NCI-H526 (cell line): ENCODE results near the gene SRGAP3.
A peak's percentile ranks its signal among the peaks of the same experiment; 100 is the strongest.

Source experiments
- DNase-seq, 2 experiments: peaks; one replicate each; lab custom pipeline; 2025; lab: John Stamatoyannopoulos, UW

Gene SRGAP3

DNA sequence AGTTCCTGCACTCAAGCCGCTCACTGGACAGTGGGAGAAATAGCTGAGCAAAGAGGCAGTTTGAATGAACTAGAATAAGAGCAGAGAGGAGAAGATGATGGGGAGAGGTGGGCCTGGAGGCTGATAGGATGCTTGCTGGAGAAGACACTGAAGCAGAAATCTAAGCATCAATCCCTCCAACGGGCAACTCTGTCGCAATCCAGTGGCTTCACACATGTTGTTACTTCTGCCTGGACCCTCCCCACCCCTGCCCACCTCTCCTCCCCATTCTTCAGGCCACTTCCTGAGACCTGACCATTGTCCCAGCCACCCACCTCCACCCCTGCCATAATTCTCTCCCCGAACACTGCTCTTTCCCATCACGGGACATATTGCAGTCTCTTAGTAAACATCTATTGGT is 76.0 kb downstream of the SRGAP3 start:
- DNase-seq: no peak

DNA sequence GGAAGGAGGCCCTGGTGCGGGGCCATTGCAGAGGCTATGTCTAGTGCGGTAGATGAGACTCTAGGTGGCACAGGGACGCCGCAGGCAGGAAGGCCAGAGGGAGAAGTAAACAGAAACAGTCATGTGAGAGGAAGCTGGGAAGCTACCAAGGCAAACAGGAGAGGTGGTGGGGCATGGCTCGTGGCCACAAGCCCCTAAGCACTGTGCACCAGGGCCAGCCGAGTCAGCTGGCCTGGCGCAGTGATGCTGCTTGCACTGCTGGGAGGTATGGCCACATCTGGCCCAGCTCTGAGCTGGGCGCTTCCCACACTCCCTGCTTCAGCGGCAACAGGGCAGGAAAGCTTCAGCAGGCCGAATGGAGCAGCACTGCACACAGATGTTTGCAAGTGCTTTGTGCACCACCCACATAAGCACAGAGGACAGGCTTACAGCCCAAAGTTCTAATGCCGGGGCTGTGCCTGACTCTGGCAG is 76.6 kb downstream of the SRGAP3 start:
- no peak for DNase-seq

- DNase-seq: no peak
Measured at GRCh38 chr3:9170851-9171160, 78.6 kb downstream of the SRGAP3 start.

DNA sequence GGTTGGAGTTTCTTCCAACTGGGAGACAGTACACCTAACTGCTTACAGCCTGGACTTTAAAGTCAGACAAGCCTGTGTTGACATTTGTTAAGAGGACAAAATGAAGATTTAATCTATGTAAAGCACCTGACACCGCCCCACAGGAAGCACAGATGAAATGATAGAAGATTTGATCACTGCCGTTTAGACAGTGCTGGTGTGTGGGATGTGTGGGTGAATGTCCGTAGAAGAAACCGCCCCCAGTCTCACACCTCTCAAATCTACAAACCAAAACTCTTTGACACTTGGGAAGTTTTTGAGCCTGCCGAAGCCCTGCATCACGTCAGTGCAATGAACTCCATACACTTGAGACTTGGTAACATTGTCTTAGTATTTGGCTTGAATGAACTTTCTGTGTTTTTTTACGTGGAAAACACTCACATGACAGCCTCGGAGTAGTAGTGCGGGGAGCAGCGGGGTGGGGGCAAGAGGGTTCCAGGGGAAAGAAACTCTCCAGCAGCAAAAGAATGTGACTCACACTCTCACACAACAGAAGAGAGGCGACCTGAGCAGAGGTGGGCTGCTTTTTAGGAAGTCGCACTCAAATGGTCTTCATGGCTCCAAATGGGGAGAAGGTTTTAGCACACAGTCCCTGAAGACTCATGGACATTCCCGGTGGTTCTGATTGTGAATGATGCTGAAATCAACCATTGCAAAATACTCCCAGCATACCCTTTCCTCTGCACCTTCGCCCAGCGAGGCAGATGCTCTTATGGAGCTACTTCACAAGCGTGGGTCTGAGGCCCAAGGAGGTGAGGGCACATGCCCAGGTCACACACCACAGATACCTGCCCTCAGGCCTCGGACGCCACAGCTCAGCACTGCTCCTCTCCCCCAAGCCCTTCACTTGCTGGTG is 79.2 kb downstream of the SRGAP3 start:
- peak in 1 of 2 experiments; percentile 39 for DNase-seq

GRCh38 chr3:9169326-9169725 is 80.1 kb downstream of the SRGAP3 start:
- no peak for DNase-seq

GRCh38 chr3:9168241-9168741 is 81.2 kb downstream of the SRGAP3 start:
- no peak for DNase-seq

DNA sequence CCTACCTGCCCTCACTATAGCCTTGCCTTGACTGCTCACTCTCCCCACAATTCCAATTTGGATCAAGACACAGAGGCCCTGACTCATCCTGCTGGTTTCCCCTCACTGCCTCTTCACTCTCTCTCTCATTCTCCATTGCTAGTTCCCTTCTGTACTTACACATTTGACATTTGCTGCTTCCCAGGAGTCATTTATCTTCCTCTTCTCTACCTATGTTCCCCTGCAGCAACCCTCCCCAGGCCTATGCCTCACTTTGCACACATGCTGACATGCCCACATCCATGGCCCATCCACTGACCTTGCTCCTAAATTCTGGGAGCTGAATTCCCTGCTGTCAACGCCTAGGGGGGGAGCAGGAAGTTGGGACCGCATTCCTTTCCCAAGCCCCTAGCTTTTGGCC is 82.2 kb downstream of the SRGAP3 start:
- no peak for DNase-seq

DNA sequence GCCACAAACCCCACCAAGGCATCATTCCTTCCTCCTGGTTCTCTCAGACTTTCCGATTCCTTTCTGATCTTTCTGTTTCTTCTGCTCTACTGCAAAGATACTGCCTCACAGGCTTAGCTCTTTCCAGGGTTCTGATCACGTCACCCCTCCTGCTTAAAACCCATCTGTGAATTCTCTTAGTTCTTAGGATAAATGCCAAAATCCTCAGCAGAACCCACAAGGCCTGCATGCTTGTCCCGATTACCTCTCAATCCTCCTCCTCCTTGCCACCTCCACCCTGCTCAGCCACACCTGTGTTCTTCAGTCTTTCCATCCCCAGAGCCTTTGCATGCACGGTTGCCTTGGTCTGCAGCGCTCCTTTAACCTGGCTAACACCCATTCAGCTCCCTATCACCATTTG is 84.0 kb downstream of the SRGAP3 start:
- no peak for DNase-seq

GRCh38 chr3:9163289-9163688 is 86.2 kb downstream of the SRGAP3 start:
- no peak for DNase-seq

GRCh38 chr3:9161811-9162210 is 87.6 kb downstream of the SRGAP3 start:
- DNase-seq: no peak

DNA sequence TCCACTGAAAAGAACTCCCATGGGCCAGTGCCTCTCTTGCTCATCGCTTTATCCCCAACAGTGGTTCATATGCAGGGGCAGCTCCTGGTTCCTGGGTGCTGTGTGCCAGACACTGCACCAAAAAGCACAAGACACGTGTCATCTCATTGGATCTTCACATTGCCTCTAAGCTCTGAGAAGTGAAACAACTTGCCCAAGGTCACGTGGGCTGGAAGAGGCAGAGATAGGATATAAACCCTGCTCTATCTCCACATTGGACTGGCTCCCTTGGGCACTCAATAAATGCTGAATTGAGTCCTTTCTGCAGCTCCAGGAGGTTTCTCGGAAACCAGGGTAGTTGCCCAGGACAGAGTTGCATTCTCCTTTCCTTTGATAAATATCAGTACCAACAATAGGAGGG is 88.1 kb downstream of the SRGAP3 start:
- DNase-seq: no peak

- DNase-seq: no peak
Measured at GRCh38 chr3:9158865-9159630, 90.4 kb downstream of the SRGAP3 start.

DNA sequence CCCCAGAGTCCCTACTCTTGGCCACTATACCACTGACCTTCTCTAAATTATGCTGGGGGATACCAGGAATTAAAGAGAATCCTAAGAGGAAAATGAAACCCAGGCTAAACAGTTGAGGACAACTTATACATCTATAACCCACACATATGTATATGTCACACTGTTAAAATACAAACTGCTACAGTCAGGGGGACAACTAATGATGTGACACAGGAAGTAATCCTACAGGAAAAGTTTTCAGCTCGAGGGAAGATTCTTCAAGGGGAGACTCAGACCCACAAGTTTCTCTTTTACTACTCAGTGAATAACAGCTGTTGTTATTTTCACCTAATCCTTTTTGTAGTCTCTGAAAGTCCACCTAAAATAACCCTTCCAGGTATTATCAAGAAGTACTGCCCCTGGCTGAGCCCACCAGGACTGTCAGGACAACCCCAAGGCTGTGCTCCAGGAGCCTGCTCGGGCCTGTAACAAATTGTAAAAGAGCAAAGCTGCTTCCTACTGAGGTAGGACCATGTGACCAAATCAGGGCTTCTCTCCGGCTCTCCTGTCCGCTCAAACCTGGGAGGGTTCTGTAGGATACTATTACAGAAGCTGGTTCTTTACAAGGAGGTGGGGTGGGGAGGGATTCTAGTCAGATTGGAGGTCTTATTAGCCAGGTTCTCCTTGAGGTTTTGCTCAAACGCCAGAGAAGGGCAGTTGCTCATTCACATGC is 91.6 kb downstream of the SRGAP3 start:
- no peak for DNase-seq

DNA sequence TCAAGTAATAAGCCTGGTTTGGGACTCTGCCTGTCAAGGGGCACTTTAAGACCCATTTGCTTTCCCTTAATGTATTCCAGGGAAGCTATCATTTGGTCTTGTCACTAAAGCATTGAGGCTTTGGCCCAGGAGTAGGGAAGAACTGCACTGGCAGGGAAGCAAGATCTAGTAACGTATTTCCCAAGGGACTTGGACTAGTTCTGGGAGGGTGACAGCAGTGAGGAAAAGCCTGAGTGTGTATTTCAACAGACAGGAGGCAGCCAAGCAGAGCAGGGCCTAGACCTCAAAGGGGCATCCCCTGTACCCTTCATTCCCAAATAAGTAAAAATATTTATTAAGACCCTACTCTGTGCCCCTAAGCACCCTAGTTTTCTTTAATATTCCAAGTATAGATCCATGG is 92.8 kb downstream of the SRGAP3 start:
- DNase-seq: no peak

DNA sequence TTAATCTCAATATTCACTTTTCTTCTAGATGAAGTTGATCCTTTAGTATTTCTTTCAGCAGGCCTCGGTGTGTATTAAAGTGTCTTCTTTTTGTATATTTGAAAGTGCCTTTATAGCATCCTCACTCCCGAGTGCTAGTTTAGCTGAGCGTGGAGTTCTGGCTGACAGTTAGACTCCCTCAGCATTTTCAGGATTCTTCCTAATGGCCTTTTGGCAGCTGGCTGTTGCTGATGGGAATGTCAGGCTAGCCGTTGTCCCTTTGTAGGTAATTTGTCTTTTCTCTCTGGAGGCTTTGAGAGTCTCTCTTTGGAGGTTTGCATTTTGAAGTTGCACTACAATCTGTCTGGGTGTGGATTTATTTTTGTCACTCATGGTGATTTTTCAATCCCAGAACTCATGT is 94.4 kb downstream of the SRGAP3 start:
- DNase-seq: no peak

- DNase-seq: no peak
Measured at GRCh38 chr3:9153904-9154619, 95.4 kb downstream of the SRGAP3 start.

DNA sequence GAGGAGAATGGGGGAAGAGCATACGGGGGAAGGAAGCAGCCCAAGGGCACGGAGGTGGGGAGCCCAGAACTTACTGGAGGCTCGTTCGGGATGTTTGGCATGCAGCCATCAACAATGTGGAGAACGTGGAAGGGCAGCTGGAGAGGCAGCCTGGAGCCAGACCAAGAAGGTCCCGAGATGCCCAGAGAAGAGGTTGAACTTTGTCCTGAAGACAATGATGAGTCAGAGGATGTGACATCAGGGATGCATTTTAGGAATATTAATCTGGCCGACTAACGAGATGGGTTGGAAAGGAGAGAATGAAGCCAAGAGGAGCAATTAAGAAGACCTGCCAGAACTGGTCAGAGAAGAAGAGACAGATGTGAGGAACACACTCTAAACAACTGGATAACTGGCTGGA is 98.2 kb downstream of the SRGAP3 start:
- DNase-seq: no peak

GRCh38 chr3:9149566-9149965 is 99.9 kb downstream of the SRGAP3 start:
- no peak for DNase-seq

- no peak for DNase-seq
Measured at GRCh38 chr3:9147896-9148266, 101.6 kb downstream of the SRGAP3 start.

- DNase-seq: no peak
Measured at GRCh38 chr3:9147215-9147895, 102.1 kb downstream of the SRGAP3 start.

GRCh38 chr3:9146367-9147071 is 102.9 kb downstream of the SRGAP3 start:
- no peak for DNase-seq
